ENCODE results near the gene ARL5C.

ARL5C gene

DNA sequence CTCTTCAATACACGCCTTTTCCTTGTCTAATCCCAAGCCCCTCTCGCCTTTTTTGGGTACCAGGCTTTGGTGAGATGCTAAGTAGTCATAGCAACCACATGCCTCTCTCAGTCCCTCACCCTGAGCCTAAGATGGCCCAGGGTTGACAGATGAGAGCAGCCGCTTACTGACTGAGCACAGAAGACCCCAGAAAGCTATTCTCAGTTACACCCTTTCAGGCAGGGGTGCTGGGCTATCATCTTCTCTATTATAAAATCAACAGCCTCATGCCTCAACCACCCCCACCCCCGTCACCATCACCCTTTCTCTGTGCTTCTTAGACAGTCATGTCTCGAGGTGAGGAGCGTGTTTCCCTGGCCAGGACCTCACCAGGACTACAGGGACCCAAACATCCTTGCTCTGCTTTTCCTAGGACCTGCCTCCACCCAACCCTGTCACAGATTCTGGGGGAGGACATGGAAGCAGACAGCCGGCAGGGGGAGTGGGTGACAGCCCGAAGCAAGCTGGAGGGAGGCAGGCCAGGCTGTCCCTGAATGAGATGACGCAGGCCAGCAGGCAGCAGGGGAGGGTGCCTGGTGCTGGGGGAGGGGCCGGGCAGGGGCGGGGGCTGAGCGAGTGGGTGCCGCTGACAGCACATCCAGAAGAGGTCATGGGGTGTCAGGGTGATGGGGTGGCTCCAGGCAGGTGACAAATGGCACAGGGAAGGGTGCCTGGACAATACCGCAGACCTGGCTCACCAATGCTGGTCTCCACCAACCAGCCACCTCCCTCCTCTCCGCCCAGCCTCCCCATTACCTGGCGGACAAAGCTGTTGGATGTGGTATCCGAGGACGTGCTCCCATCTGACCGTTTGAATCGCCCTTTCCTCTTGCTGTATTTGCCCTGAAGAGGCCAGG lies 28.4 kb upstream of the ARL5C start:
- in situ Hi-C loops (cut with MboI; ENCODE audit: low sequenced_read_pairs) = no loop called here

DNA sequence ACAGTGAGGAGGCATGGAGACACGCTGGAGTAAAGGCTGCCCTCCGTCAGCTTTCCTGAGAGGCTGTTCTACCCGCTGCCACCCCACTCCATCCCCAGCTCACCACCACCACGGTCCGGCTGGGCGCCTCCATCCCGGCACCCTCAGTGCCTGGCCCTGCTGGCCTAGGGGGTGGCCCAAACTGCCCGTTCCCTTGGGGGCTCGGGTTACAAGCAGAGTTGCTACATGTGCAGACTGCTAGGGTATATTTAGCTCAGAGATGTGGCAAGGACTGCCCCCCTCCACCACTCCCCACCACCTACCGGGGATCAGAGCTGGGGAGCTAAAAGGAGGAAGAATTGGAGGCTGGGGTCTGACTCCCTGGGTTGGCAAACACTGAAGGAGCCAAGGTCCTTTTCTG lies 27.4 kb upstream of the ARL5C start:
- in situ Hi-C loops (cut with MboI; ENCODE audit: low sequenced_read_pairs) = no loop called here

DNA sequence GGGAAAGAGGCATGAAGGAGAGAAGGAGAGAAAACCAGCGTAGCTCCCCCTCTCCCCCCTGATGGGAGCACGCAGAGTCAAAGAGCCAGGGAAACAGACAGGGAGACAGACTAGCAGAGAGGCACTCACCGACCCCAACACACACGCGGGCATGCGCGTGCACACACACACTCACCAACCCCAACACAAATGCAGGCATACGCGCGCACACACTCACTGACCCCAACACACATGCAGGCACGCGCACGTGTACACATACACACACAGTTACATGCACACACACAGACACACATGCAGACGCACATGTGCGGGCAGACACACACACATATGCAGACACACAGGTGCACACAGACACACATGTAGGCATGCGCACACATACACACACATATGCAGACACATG lies 26.9 kb upstream of the ARL5C start:
- in situ Hi-C loops (cut with MboI; ENCODE audit: low sequenced_read_pairs) = no loop called here

DNA sequence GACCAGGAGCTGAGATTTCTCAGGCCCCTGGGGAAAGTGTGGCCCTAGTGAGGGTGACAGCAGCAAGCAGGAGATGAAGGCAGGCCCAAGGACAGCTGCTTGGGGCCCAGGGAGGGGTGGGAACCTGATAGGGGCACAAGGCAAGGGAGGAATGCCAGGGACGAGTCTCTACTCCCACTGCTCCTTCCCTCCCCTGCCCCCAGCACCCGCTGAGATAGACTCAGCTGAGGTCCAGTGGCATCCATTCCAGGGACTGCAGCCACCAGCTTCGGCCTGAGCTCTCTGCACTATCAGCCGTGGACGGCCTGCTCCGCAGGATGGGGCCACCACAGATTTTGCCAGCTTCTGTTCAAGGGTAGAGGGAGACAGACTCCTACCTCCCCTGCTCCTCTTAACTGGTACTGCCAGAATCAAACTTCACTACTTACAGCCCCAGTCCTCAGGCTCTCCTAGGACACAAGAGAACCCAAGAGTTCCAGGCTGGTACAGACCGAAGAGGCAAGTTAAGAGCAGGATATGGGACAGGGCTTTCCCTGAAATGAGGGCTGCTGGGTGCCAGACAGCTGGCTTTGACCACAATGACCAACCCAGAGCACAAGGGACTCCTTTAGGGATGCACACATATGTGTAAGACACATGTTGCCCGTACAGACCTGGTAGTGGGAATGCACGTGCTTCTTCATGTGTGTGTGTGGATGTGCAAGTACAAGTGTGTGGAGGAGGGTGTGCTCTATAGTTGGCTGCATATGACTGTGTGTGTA lies 26.0 kb upstream of the ARL5C start:
- in situ Hi-C loops (cut with MboI; ENCODE audit: low sequenced_read_pairs) = no loop called here

DNA sequence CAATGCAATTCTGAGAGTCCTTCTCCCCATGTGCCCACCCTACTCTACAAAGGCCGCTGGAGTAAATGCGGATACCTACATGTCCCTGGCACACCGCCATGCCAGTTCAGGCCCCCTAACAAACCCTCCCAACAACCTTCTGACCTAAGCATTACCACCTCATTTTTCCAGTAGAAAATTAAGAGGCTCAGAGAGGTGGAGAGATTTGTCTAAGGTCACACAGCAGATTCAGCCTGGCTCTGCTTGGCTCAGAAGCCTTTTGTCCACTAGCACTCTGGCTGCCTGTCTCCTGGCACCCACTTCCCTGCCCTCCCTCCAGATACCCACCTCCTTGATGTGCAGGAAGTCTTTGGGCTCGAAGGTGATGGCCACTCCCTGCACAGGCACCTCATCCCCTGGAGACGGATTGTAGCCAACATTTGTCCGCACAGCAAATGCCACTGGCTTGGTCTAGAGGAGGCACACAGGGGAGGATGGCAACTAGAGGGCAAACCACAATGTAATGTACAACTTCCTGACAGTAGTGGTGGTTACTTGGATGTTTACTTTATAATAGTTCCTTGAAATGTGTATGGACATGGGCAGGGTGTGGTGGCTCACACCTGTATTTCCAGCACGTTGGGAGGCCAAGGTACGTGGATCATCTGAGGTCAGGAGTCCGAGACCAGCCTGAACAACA lies 21.3 kb upstream of the ARL5C start:
- in situ Hi-C loops (cut with MboI; ENCODE audit: low sequenced_read_pairs) = no loop called here

DNA sequence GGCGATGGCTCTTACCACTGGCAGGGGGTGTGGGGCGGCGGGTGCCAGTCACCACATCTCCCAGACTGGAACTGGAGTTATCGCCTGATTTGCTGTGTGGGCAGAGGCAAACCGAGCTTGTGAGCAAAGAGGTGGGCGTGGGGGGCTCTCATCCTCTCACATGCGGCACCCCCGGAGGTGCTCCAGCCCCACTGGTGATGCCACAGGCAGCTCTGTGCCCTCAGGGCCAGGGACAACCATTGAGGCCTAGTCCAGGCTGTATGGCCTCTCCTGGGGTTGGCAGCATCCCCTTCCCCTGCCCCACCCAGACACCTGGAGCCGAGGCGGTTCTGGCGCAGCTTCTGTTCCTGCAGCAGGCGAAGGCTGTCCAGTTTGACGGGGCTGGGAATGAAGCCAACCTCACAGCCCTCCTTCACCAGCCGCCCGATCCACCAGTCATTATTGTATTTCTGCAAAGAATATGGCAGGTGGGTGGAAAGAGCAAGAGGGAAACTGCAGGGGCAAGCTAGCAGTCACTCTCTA lies 20.6 kb upstream of the ARL5C start:
- in situ Hi-C loops (cut with MboI; ENCODE audit: low sequenced_read_pairs) = no loop called here

DNA sequence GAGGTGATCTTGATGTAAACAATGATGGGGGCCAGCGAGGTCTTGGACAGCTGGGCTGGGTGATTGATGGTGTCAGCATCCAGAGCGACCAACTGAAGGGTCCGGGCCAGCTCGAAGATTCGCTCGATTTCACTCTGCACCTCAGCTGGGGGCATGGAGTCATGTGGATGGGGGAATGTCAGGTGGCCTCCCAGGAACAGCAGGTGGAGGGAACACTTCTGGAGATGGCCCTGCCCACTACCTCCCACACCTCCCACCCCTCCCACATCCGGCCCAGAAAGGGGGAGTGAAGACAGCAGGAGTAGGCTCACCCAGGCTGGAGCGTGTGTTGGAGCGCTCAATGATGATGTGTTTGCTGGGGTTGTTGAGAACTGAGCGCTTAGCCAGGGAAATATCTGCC lies 17.8 kb upstream of the ARL5C start:
- in situ Hi-C loops (cut with MboI; ENCODE audit: low sequenced_read_pairs) = no loop called here

DNA sequence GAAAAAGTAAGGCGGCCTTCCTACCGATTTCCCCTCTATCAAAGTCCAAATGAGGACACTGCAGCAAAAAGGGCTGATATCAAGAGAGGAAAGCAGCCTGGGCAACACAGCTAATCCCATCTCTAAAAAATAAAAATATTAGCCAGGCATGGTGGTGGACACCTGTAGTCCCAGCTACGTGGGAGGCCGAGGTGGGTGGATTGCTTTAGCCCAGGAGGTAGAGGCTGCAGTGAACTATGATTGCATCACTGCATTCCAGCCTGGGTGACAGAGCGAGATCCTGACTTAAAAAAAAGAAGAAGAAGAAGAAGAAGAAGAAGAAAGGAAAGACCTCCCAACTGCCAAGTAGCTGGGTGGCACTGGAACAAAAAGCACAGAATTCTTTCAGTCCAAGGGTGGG lies 17.1 kb upstream of the ARL5C start:
- in situ Hi-C loops (cut with MboI; ENCODE audit: low sequenced_read_pairs) = no loop called here

DNA sequence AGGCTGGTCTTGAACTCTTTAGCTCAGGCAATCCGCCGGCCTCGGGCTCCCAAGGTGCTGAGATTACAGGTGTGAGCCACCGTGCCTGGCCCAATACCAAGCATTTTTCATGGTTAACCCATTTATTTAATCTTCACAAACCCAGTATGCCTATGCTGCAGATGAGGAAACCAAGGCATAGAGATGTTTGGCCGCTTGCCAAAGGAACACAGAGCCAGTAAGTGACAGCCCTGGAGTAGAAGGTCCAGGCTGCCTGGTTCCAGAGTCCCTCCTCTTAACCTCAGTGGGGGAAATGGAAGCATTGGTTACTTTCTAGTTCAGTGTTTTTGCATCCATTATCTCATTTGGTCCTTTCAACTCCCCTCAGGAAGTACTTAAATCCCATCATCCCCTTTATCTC lies 15.3 kb upstream of the ARL5C start:
- in situ Hi-C loops (cut with MboI; ENCODE audit: low sequenced_read_pairs) = no loop called here

DNA sequence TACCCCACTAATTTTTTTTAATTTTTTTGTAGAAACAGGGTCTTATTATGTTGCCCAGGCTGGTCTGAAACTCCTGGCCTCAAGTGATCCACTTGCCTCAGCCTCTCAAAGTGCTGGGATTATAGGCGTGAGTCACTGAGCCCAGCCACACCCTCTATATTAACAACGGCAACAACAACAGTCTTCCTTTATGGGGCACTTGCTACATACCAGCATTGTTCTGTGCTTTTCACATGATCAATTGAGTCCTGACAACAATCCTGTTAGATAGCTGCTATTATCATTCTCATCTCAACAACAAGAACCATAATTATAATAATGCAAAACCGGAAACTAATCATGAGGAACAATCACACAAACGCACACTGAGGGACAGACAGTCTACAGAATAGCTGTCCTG lies 12.6 kb upstream of the ARL5C start:
- in situ Hi-C loops (cut with MboI; ENCODE audit: low sequenced_read_pairs) = no loop called here

DNA sequence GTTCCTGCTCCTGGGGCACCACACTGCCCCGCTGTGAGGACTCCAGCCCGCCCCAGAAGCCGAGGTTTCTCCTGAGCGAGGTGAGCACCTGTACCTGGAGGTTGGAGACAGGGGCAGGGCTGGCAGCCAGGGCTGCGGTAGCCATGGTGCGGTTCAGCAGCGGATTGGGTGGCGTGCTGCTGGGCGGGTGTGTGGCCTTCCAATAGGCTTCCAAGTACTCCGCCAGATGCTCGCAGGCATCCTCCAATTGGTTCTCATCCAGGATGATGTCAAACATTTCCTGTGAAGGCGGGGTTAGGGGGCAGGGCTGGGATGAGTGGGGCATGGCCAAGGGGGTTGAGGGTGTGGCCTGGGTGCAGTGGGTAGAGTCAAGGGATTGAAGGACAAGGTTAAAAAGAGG lies 11.3 kb upstream of the ARL5C start:
- in situ Hi-C loops (cut with MboI; ENCODE audit: low sequenced_read_pairs) = no loop called here

DNA sequence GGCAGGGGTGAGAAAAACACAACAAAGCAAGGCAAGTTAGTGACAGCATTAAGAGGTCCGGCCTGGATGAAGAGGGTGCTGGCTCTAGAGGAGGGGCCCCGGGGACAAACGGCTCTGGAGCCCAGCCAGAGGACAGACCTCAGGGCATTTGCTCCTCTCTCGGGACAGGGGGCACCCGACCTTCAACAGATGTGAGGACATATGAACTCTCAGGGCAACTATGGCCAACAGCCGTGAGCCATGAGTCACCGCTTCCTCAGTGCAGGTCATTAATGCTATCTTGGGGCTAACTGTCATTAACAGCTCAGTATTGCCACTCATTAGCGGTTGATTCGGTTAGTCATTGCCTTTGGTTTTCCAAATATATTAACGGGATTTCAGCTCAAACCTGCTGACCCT lies 9.7 kb upstream of the ARL5C start:
- in situ Hi-C loops (cut with MboI; ENCODE audit: low sequenced_read_pairs) = no loop called here

DNA sequence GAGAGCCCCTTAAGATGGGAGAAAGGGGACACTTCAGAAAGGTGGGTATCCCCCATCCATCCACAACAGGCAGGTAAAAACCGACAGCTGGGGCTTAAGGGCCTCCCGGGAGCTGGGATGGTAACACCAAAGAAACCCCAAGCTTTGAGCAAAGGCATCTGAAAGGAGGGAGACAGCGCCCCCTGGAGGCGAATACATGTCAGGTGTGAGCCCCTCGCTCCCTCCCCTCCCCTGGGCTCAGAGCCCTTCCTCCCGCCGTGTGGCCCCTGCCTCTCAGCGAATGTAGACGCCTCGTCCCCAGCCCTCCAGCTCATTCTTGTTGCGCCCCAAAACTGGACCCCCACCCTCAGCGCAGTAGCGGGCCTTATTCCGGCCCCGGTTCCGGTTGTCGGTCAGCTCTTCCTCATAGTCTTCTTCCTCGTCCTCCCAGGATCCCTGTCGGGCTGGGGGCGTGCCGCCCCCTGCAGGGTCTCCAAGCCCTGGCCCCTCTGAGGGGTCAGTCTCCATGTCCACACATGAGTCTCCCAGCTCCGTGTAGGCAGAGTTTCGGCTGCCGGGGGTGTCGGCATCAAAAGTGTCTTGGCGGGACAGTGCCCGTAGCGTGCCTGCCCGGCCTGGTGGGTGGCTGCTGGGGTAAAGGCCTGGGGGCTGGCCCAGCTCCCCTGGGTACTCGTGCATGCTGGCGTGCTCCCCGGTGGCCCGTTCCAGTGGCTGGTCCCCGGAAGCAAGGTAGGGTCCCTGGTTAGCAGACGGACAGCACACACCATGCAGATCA lies 9.1 kb upstream of the ARL5C start:
- in situ Hi-C loops (cut with MboI; ENCODE audit: low sequenced_read_pairs) = no loop called here

DNA sequence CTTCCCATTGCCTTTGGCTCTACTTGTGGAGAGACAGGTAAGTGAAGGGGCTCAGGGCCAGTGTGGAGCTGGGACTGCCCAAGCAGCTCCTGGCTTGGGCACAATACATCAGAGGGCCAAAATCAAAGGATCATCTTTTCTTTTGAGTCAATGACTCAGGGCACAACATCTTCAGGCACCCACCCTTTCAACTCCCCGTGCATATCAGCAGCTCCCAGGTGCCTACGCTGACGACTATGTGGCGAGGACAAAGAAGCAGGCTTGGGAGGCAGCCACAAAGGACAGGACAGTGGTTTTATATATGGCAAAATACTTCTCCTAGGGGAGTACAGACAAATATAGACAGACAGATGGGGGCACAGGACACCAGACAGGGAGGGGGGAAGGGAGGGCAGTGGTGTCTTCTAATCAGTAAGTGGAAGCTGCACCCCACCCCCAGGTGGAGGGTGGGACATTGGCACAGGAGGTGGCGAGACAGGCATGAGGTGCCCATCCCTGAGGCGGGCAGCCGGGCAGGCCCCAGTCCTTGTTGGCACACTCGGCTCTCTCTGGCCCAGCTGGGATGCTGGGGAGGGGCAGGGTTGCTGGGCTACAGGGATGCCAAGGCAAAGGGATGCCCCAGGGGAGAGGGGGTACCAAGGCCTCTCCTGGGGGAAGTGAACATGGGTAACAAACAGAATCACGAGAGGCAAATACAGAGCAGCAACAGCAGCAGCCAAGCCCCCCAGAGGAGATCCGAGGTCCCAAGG lies 7.7 kb upstream of the ARL5C start:
- in situ Hi-C loops (cut with MboI; ENCODE audit: low sequenced_read_pairs) = no loop called here

DNA sequence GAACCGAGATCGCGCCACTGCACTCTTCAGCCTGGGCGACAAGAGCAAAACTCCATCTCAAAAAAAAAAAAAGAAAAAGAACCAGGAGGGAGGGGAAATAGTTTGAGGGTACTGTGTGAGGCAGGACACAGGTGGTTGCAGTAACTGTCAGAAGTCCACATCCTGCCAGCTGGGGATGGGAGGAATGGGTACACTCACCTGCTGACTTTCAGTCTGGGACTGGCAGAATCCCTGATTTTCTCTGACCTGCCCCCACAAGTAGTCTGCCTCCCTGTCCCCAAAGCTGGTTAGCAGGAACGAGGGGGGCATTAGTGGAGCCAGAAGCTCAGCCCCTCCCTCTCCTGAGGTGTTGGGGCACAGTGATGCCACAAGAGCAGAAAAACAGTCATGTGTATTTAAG lies 7.1 kb upstream of the ARL5C start:
- in situ Hi-C loops (cut with MboI; ENCODE audit: low sequenced_read_pairs) = no loop called here

DNA sequence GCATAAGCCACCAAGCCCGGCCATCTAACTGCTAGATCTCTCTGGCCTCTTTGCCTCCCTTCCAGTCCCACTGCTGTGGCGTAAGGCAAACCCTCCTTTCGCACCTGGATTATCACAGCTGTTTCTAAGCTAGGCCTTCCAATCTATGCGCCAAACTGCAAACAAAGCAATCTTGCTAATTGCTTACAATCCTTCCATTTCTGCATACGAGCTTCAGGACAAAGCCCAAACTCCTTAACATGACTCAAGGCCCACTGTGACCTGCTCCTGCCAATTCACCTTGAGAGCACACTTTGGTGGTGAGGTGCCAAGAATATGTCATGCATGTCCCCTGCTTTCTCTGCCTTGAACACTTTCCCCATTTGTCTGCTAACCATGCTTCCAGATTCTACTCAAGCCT lies 6.0 kb upstream of the ARL5C start:
- in situ Hi-C loops (cut with MboI; ENCODE audit: low sequenced_read_pairs) = no loop called here

DNA sequence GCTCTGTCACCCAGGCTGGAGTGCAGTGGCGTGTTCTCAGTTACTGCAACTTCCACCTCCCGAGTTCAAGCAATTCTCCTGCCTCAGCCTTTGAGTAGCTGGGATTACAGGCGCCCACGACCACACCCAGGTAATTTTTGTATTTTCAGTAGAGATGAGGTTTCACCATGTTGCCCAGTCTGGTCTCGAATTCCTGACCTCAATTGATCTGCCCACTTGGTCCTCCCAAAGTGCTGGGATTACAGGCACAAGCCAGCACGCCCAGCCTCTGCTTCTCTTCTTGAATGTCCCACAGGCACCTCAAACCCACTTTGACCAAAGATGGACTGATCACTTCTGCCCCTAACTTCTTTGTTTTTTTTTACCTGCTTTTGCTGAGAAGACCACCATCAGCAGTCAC lies 4.6 kb upstream of the ARL5C start:
- in situ Hi-C loops (cut with MboI; ENCODE audit: low sequenced_read_pairs) = no loop called here

DNA sequence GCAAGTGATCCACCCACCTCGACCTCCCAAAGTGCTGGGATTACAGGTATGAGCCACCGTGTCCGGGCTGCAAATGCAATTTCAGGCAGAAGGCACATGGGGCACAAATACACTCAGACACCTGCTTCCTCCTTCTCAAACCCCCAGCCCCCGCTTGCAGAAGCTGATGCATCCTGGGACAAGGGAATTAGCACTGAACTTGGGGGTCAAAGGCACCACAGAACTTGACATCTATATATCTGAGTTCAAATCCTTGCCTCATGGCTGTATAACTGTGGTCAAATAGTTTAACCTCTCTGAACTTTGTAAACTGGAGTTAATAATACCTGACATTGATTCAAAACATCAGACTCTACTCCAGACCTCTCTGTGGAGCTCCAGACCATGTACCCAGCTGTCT lies 4.1 kb upstream of the ARL5C start:
- in situ Hi-C loops (cut with MboI; ENCODE audit: low sequenced_read_pairs) = no loop called here

DNA sequence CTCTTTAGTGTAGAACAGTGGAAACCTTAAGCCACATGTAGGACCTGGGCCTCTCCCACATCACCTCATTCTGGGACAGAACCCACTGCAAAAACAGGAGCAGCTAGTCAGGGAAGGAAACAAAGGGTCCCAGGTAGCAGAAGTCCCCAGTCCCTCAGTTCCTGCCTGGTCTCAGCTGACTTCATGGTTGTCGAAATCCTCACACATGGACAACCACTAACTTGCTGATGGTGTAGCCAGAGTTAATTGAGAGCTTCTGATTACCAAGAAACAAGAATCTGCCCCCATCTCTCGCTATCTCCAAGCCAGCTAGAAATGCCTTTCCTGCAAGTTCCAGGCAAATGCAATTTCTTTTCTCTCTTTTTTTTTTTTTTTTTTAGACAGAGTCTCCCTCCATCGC lies 3.6 kb upstream of the ARL5C start:
- in situ Hi-C loops (cut with MboI; ENCODE audit: low sequenced_read_pairs) = no loop called here

DNA sequence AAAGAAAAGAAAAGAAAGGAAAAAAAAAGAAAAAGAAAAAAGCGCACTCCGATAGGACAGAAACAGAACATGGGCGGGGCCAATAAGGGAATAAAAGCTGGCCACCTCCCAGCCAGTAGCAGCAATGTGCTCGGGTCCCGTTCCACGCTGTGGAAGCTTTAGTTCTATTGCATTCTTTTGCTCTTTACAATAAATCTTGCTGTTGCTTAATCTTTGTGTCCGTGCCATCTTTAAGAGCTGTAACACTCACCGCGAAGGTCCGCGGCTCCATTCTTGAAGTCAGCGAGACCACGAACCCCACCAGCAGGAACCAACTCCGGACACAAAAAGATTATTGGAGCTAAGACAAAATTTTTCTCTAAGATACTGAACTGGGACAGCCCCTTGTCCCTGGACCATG lies 3.1 kb upstream of the ARL5C start:
- in situ Hi-C loops (cut with MboI; ENCODE audit: low sequenced_read_pairs) = no loop called here
